Ovary (tissue), 9 donors: ENCODE results near the gene BCOR. TPM values are rescaled to one million over a fixed set of nuclear protein-coding genes. Genes with fewer than 3 reads are reported as not detected.

ENCODE experiments used
- DNase-seq, 5 donors: peaks; one replicate each; pipeline ENCODE4 v3.0.0-alpha.2; 2019 to 2020
- H3K27ac ChIP-seq, 2 donors: fragments of 200-600 bp; one replicate each; pipeline versions ENCODE4 v1.5.1 to v1.8.0; 2019 to 2022
- H3K27me3 ChIP-seq: fragments of 200-600 bp; one replicate; pipeline ENCODE4 v1.8.0; 2022
- H3K36me3 ChIP-seq: fragments of 200-600 bp; sonication (generic); one replicate; pipeline ENCODE4 v1.5.1; 2019
- H3K4me1 ChIP-seq: one replicate; pipeline ENCODE4 v1.8.1; 2013; ENCODE audit warnings: mild to moderate bottlenecking, moderate library complexity; ENCODE audit not compliant: insufficient read depth
- H3K4me3 ChIP-seq: fragments of 200-600 bp; sonication (generic); one replicate; pipeline ENCODE4 v1.5.1; 2017
- H3K9me3 ChIP-seq, 2 donors: fragments of 200-600 bp in 1 of 2; sonication (generic) in 1 of 2; one replicate each; pipeline versions ENCODE4 v1.5.1 to v1.8.1; 2013 to 2019; ENCODE audit warnings: mild to moderate bottlenecking in 1 of 2, moderate library complexity in 1 of 2
- CTCF ChIP-seq, 3 donors: fragments of 450-650 bp in 2 of 3; fragments of 200-600 bp in 1 of 3; IDR thresholded peaks; one replicate each; pipeline versions ENCODE4 v1.5.1 to v1.8.0; 2016 to 2022; ENCODE audit warnings: antibody characterized with exemption in 3 of 3, mild to moderate bottlenecking in 1 of 3
- EP300 ChIP-seq: sonication (generic); formaldehyde crosslinking; IDR thresholded peaks from one replicate; pipeline ENCODE4 v1.6.1; 2017; ENCODE audit warnings: antibody characterized with exemption
- POLR2A ChIP-seq: fragments of 450-650 bp; IDR thresholded peaks from one replicate; pipeline ENCODE4 v1.6.1; 2017; ENCODE audit warnings: antibody characterized with exemption, mild to moderate bottlenecking, moderate library complexity
- WGBS, 3 donors: extraction: QIAGEN DNeasy Blood & Tissue Kit in 1 of 3; methylation state at CpG; one replicate each; pipeline versions ENCODE4 v1.1.5 to v1.1.7; 2013 to 2017; 5-methylcytosine and 5-hydroxymethylcytosine counted together
- intact Hi-C, 4 donors: fragments of 100-400 bp; cut with DNase I; formaldehyde crosslinking; loops; one replicate each; pipeline versions ENCODE4 v1.11.0 to v1.15.1; 2022 to 2023
- polyA plus RNA-seq, 2 donors: library from polyadenylated mRNA; stranded (reverse); fragments of 200-250 nt in 1 of 2; fragments of 350-450 nt in 1 of 2; fragmentation: Illumina TruSeq in 1 of 2; extraction: RNeasy Lipid Tissue Mini Kit (QIAGEN cat#74804) in 1 of 2; gene quantifications; one replicate each; pipeline ENCODE4 v1.2.3, GENCODE V29; 2013 to 2014
- total RNA-seq, 7 donors: library from RNA; depleted of rRNA in 2 of 7; stranded (reverse); fragments of >200 nt in 2 of 7; fragmentation: NEBNext Ultra II Directional in 3 of 7; extraction: Animal tissue kit (Norgen Biotek cat#: 25700) in 3 of 7; gene quantifications; one replicate each; pipeline versions ENCODE4 v1.1.0 to v1.2.4, GENCODE V29; 2016 to 2023
- donor health status: DM: no; HTN: no; CAD: no; lungs with moderate emphysema.
- donor health status: DM: no; HTN: no; CAD: no.
- donor health status: Bipolar disorder and iron deficiency.
- donor health status: DM: yes; HTN: yes; CAD: no.
- donor health status: DM: no; HTN: no; CAD: no.
- donor health status: DM: yes; HTN: yes; CAD: no.

Gene BCOR
- total and polyA plus RNA-seq, 9 donors, result 17.7 to 57.2 (median 42.3) TPM

DNA sequence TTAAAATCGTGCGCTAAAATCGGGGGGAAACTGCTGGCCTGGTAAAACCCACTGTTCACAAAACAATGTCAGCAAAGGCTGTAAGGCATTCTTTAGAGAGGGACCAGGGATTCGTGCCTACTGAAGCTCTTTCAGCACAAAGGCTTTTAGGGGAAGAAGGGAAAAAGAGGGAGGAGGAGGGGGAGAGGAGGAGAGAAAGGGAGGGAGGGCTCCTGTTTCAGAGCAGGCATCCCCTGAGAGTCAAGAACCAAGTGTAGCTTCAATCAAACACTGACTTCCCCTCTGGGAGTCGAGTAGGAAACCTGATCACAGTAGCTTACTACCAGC is 9.5 kb downstream of the BCOR start:
- peaks cover 8% of the 10 kb centered on the region for H3K4me1 ChIP-seq

GRCh38 chrX:40087425-40088298 is 10.1 kb downstream of the BCOR start:
- Histone ChIP-seq H3K4me1 (peaks cover 8% of the 10 kb centered on the region), H3K4me3 (no peak overlapping the region), H3K36me3 (no peaks in the 10 kb centered on the region), H3K27ac (peak overlapping the region in 1 of 2 donors; percentile 34), H3K27me3 (no peaks in the 10 kb centered on the region), H3K9me3 (no peaks in the 10 kb centered on the region)
- no peak for TF ChIP-seq CTCF (IDR thresholded peaks at IDR 0.05)
- no peak for TF ChIP-seq EP300
- TF ChIP-seq POLR2A, result no peak
- intact Hi-C loops, result loop anchor here in 1 of 4 donors (5.0 kb wide), 1 partner anchor 75 kb away; no protein-coding TSS in a partner anchor
- 13 to 28% (median 22%) methylated on average over 13 of the region's 13 CpGs for WGBS, 3 donors
- DNase-seq, result no peak

More for the DNA sequence above, 9.5 kb downstream of the BCOR start:
- Histone ChIP-seq H3K9me3 (no peaks in the 10 kb centered on the region), H3K27ac (peak overlapping the region in 1 of 2 donors; percentile 34), H3K4me3 (no peak overlapping the region), H3K36me3 (no peaks in the 10 kb centered on the region), H3K27me3 (no peaks in the 10 kb centered on the region)
- WGBS, 3 donors, result 11 to 25% (median 21%) methylated on average over 5 of the region's 5 CpGs
- intact Hi-C loops, result loop anchor here in 1 of 4 donors (5.0 kb wide), 1 partner anchor 76 kb away; no protein-coding TSS in a partner anchor
- no peak for DNase-seq
- TF ChIP-seq CTCF (IDR thresholded peaks at IDR 0.05) (no peak), EP300 (no peak), POLR2A (no peak)

DNA sequence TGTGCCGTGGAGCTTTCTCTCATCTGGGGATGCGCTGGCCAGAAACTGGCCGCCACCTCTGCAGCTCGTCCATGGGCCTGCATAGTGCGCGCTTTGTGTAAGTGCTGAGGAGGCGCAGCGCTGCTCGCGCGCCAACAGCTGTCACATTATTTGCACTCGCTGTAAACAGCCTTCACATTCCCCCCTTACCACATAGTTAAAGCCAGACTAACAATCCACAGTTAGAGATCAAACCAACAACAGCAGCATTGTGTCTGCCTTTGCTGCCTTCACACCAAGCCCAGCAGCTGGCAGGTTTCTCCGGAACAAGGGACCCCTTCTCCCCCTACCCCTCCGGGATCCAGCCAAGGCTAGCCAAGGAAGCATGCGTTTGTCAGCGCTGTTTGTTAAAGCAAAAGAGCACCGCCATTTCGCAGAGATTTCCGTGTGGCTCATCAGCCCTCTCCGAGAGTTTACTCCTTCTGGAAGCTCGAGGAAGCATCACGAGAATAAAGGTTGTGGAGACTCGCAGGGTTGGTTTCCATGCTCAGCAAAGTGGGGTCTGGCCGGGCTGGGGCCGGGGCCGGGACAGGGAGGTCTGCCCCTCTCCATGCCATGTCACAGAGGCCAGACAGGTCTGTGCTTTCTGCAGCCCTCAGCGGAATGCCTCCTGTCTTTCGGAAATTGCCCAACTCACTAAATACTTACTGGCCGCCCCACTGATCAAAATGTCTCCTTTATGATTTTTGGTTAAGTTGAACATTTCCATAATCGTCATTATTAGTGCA is 11.0 kb downstream of the BCOR start:
- Histone ChIP-seq H3K36me3 (no peaks in the 10 kb centered on the region), H3K4me1 (peaks cover 9% of the 10 kb centered on the region), H3K4me3 (no peak overlapping the region), H3K9me3 (no peaks in the 10 kb centered on the region), H3K27ac (peak overlapping the region in 1 of 2 donors; percentile 34), H3K27me3 (no peaks in the 10 kb centered on the region)
- WGBS, 3 donors, result 17 to 27% (median 21%) methylated on average over 30 of the region's 30 CpGs
- no peak for DNase-seq
- TF ChIP-seq CTCF (IDR thresholded peaks at IDR 0.05) (no peak), EP300 (no peak), POLR2A (no peak)
- intact Hi-C loops, result loop anchor here in 1 of 4 donors (5.0 kb wide), 1 partner anchor 74 kb away; no protein-coding TSS in a partner anchor

DNA sequence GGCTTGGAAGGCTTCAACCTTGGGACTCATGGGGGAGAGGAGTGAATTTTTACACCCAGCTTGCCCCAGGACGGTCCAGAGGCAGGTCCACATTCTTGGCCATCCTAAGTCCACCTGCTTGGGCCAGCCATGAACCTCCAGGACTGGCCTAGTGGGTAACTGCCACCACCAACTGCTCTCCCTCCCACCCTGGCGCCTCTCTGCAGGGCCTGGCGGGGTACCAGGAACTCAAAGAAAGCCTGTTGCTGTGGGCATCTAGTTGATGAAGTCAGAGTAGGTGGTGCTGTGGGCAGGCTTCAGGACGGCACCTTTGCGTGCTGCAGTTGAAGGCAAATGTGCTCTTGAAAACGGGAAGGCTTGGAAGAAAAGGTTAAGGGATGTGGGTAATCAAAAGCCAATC is 12.0 kb downstream of the BCOR start:
- DNase-seq, result peak in 1 of 5 donors; percentile 46
- WGBS, 3 donors, result 31 to 38% (median 37%) methylated on average over 6 of the region's 6 CpGs
- intact Hi-C loops, result loop anchor here in 1 of 4 donors (5.0 kb wide), 1 partner anchor 73 kb away; no protein-coding TSS in a partner anchor

More for the DNA sequence above, 12.0 kb downstream of the BCOR start:
- H3K4me3 ChIP-seq, result no peak overlapping the region
- no peaks in the 10 kb centered on the region for H3K27me3 ChIP-seq
- peaks cover 10% of the 10 kb centered on the region for H3K4me1 ChIP-seq
- no peaks in the 10 kb centered on the region for H3K9me3 ChIP-seq
- peak overlapping the region in 1 of 2 donors; percentile 34 for H3K27ac ChIP-seq
- TF ChIP-seq POLR2A (no peak), CTCF (IDR thresholded peaks at IDR 0.05) (no peak), EP300 (no peak)
- H3K36me3 ChIP-seq, result no peaks in the 10 kb centered on the region
